Type B pancreatic cell (in vitro differentiated cells): ENCODE measurements around the gene GRIK1. TPM values are rescaled to one million over a fixed set of nuclear protein-coding genes. Genes with fewer than 3 reads are reported as not detected.

ENCODE experiments used
- DNase-seq: peaks from one replicate; pipeline ENCODE4 v3.0.0; 2021; ENCODE audit warnings: mixed read lengths; ENCODE audit not compliant: unreplicated experiment; ENCODE audit errors: extremely low spot score
- H3K27ac Mint-ChIP-seq: 2 replicates; pipeline ENCODE4 v1.8.0; 2021; ENCODE audit warnings: mild to moderate bottlenecking, mixed read lengths
- H3K27me3 Mint-ChIP-seq: 2 replicates; pipeline ENCODE4 v1.8.0; 2021; ENCODE audit warnings: mixed read lengths
- H3K36me3 Mint-ChIP-seq: 2 replicates; pipeline ENCODE4 v1.8.0; 2021; ENCODE audit warnings: mixed read lengths
- H3K4me1 Mint-ChIP-seq: one replicate; pipeline ENCODE4 v1.8.0; 2021; ENCODE audit warnings: mixed read lengths; ENCODE audit not compliant: unreplicated experiment
- H3K4me3 Mint-ChIP-seq: 2 replicates; pipeline ENCODE4 v1.8.0; 2021; ENCODE audit warnings: mild to moderate bottlenecking, mixed read lengths
- H3K9me3 Mint-ChIP-seq: 2 replicates; pipeline ENCODE4 v1.8.0; 2021; ENCODE audit warnings: mixed read lengths
- CTCF ChIP-seq: fragments of 200-600 bp; sonication (generic); conservative IDR thresholded peaks from 2 replicates; pipeline ENCODE4 v1.5.0; 2021; ENCODE audit warnings: antibody characterized with exemption, mild to moderate bottlenecking
- total RNA-seq: library from RNA; stranded (reverse); gene quantifications from 2 replicates; pipeline ENCODE4 v1.2.1, GENCODE V29; 2021; ENCODE audit warnings: low replicate concordance

Gene GRIK1
- total RNA-seq, 1 donor from 2014 or later: 6.1 TPM

- Mint-ChIP-seq H3K27ac (no peak overlapping the region), H3K9me3 (no peaks in the 10 kb centered on the region), H3K27me3 (no peaks in the 10 kb centered on the region), H3K4me3 (no peak overlapping the region), H3K4me1 (no peaks in the 10 kb centered on the region), H3K36me3 (no peaks in the 10 kb centered on the region)
- no peak for TF ChIP-seq CTCF
- no peak for DNase-seq
Observed at GRCh38 chr21:29825936-29826335, 113.9 kb downstream of the GRIK1 start.

GRCh38 chr21:29825345-29825744, 114.5 kb downstream of the GRIK1 start:
- Mint-ChIP-seq H3K4me1 (peaks cover 1% of the 10 kb centered on the region), H3K27me3 (no peaks in the 10 kb centered on the region), H3K36me3 (no peaks in the 10 kb centered on the region), H3K27ac (no peak overlapping the region), H3K9me3 (no peaks in the 10 kb centered on the region), H3K4me3 (no peak overlapping the region)
- no peak for DNase-seq
- TF ChIP-seq CTCF: no peak

GRCh38 chr21:29822064-29822463, 117.7 kb downstream of the GRIK1 start:
- no peak for TF ChIP-seq CTCF
- Mint-ChIP-seq H3K9me3 (no peaks in the 10 kb centered on the region), H3K4me3 (no peak overlapping the region), H3K27ac (no peak overlapping the region), H3K27me3 (no peaks in the 10 kb centered on the region), H3K36me3 (no peaks in the 10 kb centered on the region), H3K4me1 (peaks cover 13% of the 10 kb centered on the region)
- no peak for DNase-seq

GRCh38 chr21:29821230-29821629, 118.6 kb downstream of the GRIK1 start:
- H3K27ac Mint-ChIP-seq: no peak overlapping the region
- no peak for DNase-seq
- no peaks in the 10 kb centered on the region for H3K9me3 Mint-ChIP-seq
- H3K36me3 Mint-ChIP-seq: no peaks in the 10 kb centered on the region
- H3K4me3 Mint-ChIP-seq: no peak overlapping the region
- H3K27me3 Mint-ChIP-seq: no peaks in the 10 kb centered on the region
- H3K4me1 Mint-ChIP-seq: peaks cover 13% of the 10 kb centered on the region
- no peak for TF ChIP-seq CTCF

- H3K27ac Mint-ChIP-seq: no peak overlapping the region
- no peaks in the 10 kb centered on the region for H3K9me3 Mint-ChIP-seq
- no peak for DNase-seq
- no peaks in the 10 kb centered on the region for H3K36me3 Mint-ChIP-seq
- no peaks in the 10 kb centered on the region for H3K27me3 Mint-ChIP-seq
- no peak overlapping the region for H3K4me3 Mint-ChIP-seq
- no peak for TF ChIP-seq CTCF
- peaks cover 13% of the 10 kb centered on the region for H3K4me1 Mint-ChIP-seq
Observed at GRCh38 chr21:29819675-29820326, 120.0 kb downstream of the GRIK1 start.
